Measurements from ENCODE around the gene GALR2. TPM values are rescaled to one million over a fixed set of nuclear protein-coding genes. Genes with fewer than 3 reads are reported as not detected.

Gene GALR2
- total RNA-seq, 2 experiments from 2014 or later, result 3.5 to 4.8 TPM

DNA sequence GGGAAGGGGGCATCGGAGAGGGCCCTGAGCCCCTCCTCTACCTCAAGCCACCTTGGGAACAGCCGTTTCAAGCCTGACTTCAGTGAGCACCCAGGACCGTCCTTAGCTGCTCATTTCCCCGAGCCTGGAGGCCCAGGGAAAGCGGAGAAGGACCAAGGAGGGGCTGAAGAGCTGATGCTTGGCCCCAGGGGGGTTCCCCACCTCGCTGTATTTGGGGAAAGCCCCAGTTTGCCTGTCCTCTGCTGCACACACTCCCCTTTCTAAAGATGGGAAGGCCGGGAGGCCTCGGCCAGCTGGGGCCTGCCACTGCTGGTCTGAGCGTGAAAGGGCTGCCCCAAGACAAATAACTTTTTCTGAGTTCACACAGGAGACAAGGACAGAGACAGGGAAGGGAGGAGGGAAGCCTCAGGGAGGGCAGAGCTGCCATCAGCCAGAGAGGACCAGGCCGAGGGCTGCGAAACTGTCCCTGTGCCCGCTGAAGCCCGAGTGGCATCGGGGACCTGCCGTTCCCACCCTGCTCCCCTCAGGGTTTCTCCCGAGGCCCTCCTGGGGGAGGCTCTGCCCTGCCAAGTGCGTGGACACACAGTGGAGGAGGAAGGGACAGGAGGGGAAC is 16.0 kb downstream of the GALR2 start:
- Mint-ChIP-seq H3K27ac (no peak overlapping the region), H3K4me3 (no peak overlapping the region), H3K36me3 (peaks cover 22% of the 10 kb centered on the region), H3K27me3 (no peaks in the 10 kb centered on the region), H3K9me3 (no peaks in the 10 kb centered on the region), H3K4me1 (ENCODE audit: low read depth) (no peaks in the 10 kb centered on the region)
- intact Hi-C loops (cut with micrococcal nuclease), result no loop called here
- DNase-seq, result no peak
- CTCF ChIA-PET, result interaction anchor here (1.1 kb wide), 1 partner anchor 76 kb away, joined by 6 read pairs; no protein-coding TSS in a partner anchor
- POLR2A ChIA-PET, result no interaction called here

GRCh38 chr17:76091526-76092286 is 17.1 kb downstream of the GALR2 start:
- no peaks in the 10 kb centered on the region for H3K27me3 Mint-ChIP-seq
- no peaks in the 10 kb centered on the region for H3K4me1 Mint-ChIP-seq (ENCODE audit: low read depth)
- H3K36me3 Mint-ChIP-seq, result peaks cover 26% of the 10 kb centered on the region
- peak overlapping the region; percentile 63 for H3K27ac Mint-ChIP-seq
- DNase-seq, result no peak
- ChIA-PET CTCF (interaction anchor here (1.1 to 1.8 kb wide), 2 partner anchors 78 to 188 kb away, joined by 6 read pairs; no protein-coding TSS in a partner anchor), POLR2A (no interaction called here)
- no peaks in the 10 kb centered on the region for H3K9me3 Mint-ChIP-seq
- intact Hi-C loops (cut with micrococcal nuclease), result no loop called here
- H3K4me3 Mint-ChIP-seq, result peak overlapping the region; percentile 41

DNA sequence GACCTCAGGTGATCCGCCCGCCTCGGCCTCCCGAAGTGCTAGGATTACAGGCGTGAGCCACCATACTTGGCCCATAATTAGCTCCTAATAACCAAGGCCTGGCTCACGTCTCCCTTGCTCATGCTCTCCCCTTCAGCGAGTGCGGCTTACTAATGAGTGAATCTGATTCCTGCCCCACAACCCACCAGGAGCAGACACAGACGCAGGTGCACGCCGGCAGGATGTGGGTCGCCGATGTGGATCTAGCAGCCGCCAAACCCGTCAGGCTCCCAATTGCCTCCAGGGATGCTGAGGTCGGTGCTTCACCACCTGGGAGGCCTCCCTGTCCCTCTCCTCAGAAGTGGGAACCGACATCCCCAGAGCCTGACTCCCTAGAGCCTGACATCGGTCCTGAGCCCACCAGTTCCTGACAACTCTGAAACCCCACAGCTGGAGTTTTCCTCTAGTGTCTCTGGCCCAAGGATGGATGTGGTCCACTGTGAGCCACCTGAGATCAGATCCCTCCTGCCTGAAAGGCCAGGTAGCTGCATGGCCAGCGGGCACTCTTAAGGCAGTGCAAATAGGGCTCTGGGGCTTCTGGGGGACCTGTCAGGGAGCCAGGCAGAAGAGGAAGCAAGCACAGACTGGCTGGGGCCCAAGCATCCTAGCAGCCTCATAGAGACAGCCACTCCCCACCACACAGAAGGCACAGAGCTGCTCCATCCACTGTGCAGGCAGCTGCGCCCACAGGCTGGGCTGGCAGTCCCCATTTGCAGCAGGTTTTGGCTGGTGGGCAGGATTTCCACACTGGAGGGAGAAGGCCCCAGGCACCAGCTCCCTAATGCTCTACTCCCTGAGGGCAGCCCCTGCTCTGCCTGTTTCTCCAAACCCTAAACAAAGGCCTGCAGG is 18.2 kb downstream of the GALR2 start:
- intact Hi-C loops (cut with micrococcal nuclease), result no loop called here
- ChIA-PET CTCF (interaction anchor here (1.0 to 1.8 kb wide), 4 partner anchors 73 to 187 kb away, joined by 3 to 6 read pairs (median 6); no protein-coding TSS in a partner anchor), POLR2A (no interaction called here)
- no peaks in the 10 kb centered on the region for H3K27me3 Mint-ChIP-seq
- H3K4me1 Mint-ChIP-seq (ENCODE audit: low read depth), result no peaks in the 10 kb centered on the region
- H3K27ac Mint-ChIP-seq, result no peak overlapping the region
- H3K4me3 Mint-ChIP-seq, result no peak overlapping the region
- H3K9me3 Mint-ChIP-seq, result no peaks in the 10 kb centered on the region
- H3K36me3 Mint-ChIP-seq, result peaks cover 31% of the 10 kb centered on the region
- no peak for DNase-seq

DNA sequence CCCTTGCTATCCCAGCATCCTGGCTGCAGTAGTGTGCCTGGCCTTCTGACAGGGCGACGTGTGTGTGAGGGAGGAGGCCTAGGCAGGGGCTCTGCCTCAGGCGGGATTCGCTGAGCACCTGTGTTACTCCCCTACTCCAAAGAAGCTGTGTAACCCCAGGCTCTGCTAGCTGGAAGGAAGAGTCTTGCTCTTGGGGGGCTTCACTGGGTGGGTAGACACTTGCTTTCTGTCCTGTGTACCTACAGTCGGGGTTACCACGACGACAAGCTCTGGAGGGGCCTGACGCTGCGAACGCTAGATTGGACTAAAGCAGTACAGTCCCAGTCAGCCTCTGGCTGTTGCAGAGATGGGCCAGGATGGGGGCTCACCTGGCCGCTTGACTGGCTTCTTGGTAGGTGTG is 19.5 kb downstream of the GALR2 start:
- Mint-ChIP-seq H3K27ac (no peak overlapping the region), H3K4me3 (no peak overlapping the region), H3K4me1 (ENCODE audit: low read depth) (no peaks in the 10 kb centered on the region), H3K36me3 (peaks cover 27% of the 10 kb centered on the region), H3K27me3 (no peaks in the 10 kb centered on the region), H3K9me3 (no peaks in the 10 kb centered on the region)
- no peak for DNase-seq
- ChIA-PET CTCF (interaction anchor here (1.3 to 1.8 kb wide), 2 partner anchors 80 to 186 kb away, joined by 5 to 6 read pairs; no protein-coding TSS in a partner anchor), POLR2A (interaction anchor here (1.2 kb wide), 1 partner anchor 23 kb away, joined by 4 read pairs; no protein-coding TSS in a partner anchor)
- intact Hi-C loops (cut with micrococcal nuclease), result no loop called here

GRCh38 chr17:76095943-76096342 is 21.4 kb downstream of the GALR2 start:
- Mint-ChIP-seq H3K27me3 (no peaks in the 10 kb centered on the region), H3K36me3 (peaks cover 26% of the 10 kb centered on the region), H3K9me3 (no peaks in the 10 kb centered on the region), H3K4me3 (no peak overlapping the region), H3K27ac (no peak overlapping the region), H3K4me1 (ENCODE audit: low read depth) (peaks cover 3% of the 10 kb centered on the region)
- intact Hi-C loops (cut with micrococcal nuclease), result no loop called here
- ChIA-PET POLR2A (interaction anchor here (1.4 kb wide), 1 partner anchor 11 kb away, joined by 4 read pairs; no protein-coding TSS in a partner anchor), CTCF (interaction anchor here (1.2 to 1.6 kb wide), 4 partner anchors 25 to 184 kb away, joined by 3 to 9 read pairs (median 6); no protein-coding TSS in a partner anchor)
- no peak for DNase-seq

DNA sequence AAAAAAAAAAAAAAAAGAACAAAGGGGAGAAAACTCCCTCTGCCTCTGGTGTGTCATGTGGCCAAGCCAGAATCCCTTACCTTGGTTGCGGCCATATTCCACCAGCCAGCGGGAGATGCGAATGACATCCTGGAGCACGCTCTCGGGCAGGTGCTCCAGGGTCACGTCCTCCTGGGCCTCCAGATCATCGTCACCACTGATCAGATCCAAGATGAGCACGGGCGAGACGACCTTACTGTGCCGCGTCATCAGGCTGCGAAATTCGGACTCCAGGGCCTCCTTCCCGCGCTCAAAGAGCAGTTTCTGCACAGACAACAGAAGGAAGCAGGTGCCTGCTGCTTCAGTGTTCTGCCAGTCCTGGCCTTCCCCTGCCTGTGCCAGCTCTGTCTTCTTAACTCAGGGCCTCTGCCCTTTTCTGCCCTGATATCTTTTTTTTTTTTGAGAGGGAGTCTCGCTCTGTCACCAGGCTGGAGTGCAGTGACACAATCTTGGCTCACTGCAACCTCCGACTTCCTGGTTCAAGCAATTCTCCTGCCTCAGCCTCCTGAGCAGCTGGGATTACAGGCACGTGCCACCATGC is 23.2 kb downstream of the GALR2 start:
- Mint-ChIP-seq H3K4me3 (no peak overlapping the region), H3K27me3 (no peaks in the 10 kb centered on the region), H3K27ac (no peak overlapping the region), H3K9me3 (no peaks in the 10 kb centered on the region), H3K4me1 (ENCODE audit: low read depth) (peaks cover 18% of the 10 kb centered on the region), H3K36me3 (peaks cover 24% of the 10 kb centered on the region)
- ChIA-PET CTCF (interaction anchor here (1.2 kb wide), 1 partner anchor 84 kb away, joined by 3 read pairs; no protein-coding TSS in a partner anchor), POLR2A (interaction anchor here (0.6 kb wide), 1 partner anchor 188 kb away, joined by 3 read pairs; no protein-coding TSS in a partner anchor)
- no peak for DNase-seq
- intact Hi-C loops (cut with micrococcal nuclease), result no loop called here

DNA sequence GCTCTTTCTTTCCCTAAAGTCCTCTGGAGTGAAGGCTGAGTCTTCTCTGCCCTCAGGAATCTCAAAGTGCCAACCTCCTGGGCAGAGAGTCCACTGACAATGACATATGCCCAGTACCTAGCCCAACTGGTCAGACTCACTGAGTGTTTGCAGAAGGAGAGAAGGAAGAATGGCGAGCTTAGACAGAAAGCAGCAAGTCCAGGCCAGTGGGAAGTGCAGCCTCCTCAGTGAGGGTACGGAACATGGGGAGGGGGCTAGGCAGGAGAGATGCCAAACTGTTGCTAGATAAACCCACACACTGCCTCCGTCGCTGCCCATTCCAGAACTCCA is 28.3 kb downstream of the GALR2 start:
- ChIA-PET POLR2A (interaction anchor here (0.8 to 1.9 kb wide), 4 partner anchors 15 to 213 kb away, joined by 3 to 8 read pairs (median 4); partner anchors contain the start of gene UBALD2), CTCF (interaction anchor here (0.7 to 5.5 kb wide), 12 partner anchors 15 to 196 kb away, joined by 3 to 35 read pairs (median 4); no protein-coding TSS in a partner anchor)
- Mint-ChIP-seq H3K4me3 (peak overlapping the region; percentile 98), H3K27ac (peak overlapping the region; percentile 92), H3K4me1 (ENCODE audit: low read depth) (peaks cover 24% of the 10 kb centered on the region), H3K36me3 (peaks cover 14% of the 10 kb centered on the region), H3K9me3 (no peaks in the 10 kb centered on the region), H3K27me3 (no peaks in the 10 kb centered on the region)
- DNase-seq, result no peak
- intact Hi-C loops (cut with micrococcal nuclease), result loop anchor here (2.0 kb wide), 2 partner anchors 32 to 88 kb away; no protein-coding TSS in a partner anchor

DNA sequence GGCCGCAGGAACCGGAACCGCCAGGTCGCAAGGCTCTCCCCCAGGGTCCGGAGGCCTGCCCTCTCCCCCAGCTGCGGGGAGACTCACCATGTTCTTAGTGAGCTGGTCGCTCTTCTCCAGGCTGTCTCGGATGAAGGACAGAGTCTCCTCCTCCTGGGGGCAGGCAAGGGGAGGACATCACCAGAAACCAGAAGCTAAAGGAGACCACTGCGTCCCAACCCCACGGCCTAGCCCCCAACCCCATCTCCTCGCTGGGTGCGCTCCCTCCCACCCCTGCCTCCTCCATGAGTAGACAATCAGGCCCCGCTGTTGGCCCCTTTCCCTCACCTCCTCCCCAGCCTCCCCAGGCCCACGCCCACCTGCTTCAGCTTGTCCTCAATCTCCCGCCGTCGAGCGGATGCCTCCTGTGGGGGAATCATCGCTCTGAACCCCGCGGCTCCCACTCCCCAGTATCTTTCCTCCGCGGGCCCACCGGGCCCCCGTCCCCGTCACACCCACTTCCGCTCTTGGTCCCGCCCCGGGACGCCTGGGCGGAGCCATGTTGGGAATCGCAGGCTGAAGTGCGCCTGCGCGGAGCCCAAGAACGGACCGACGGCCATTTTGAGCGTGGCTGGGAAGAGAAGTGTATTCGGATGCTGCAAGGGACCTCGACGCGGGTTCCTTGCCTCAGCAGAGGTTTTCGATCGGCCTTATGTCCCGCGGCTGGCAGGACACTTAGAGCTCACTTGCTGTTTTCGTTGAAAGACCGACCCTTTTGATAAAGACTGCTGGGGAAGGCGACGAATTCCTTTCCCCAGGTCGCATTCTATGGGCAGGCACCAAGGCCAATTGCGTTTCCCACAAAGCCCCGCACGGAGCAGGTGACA is 28.9 kb downstream of the GALR2 start, which contains the start of gene EXOC7:
EXOC7 (minus strand) TSS at position 514 of the 866 bp plus-strand sequence; CDS start at position 419, 95 bp downstream.
- DNase-seq, result peak; percentile 95
- peaks cover 13% of the 10 kb centered on the region for H3K36me3 Mint-ChIP-seq
- H3K27ac Mint-ChIP-seq, result peak within 1 kb of the TSS; percentile 92
- CTCF ChIA-PET, result interaction anchor here (0.6 to 5.5 kb wide), 15 partner anchors 15 to 198 kb away, joined by 3 to 35 read pairs (median 4); no protein-coding TSS in a partner anchor
- peak within 1 kb of the TSS; percentile 98 for H3K4me3 Mint-ChIP-seq
- intact Hi-C loops (cut with micrococcal nuclease), result loop anchor here (2.0 kb wide), 2 partner anchors 33 to 89 kb away; no protein-coding TSS in a partner anchor
- no peaks in the 10 kb centered on the region for H3K9me3 Mint-ChIP-seq
- no peaks in the 10 kb centered on the region for H3K27me3 Mint-ChIP-seq
- POLR2A ChIA-PET, result interaction anchor here (0.8 to 2.0 kb wide), 6 partner anchors 15 to 212 kb away, joined by 3 to 8 read pairs (median 4); partner anchors contain the start of gene UBALD2
- peaks cover 24% of the 10 kb centered on the region for H3K4me1 Mint-ChIP-seq (ENCODE audit: low read depth)

DNA sequence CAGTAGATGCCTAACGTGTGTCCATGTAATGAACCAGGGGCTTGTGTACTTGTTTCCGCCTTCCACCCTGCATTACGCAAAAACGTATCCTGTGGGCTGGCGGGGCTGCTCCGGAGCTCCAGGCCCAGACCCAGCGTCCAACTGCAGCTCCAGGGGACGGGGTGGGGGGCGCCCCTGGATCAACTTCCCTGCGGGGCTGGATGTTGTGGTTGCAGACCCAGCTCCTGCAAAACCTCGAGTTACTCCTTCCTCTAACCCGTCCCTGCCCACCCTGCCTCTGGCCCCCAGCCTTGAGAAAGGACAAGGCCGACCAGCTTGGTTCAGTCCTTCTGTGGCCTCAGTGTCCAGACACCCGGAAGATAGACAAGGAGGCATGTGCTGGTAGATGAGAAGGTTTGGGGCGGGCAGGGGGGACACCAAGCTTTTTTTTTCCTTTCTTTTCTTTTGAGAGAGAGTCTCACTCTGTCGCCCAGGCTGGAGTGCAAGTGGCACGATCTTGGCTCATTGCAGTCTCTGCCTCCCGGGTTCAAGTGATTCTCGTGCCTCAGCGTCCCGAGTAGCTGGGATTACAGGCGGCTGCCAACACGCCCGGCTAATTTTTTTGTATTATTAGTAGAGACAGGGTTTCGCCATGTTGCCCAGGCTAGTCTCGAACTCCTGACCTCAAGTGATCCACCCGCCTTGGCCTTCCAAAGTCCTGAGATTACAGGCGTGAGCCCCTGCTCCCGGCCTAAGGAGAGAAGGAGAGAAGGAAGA is 29.7 kb downstream of the GALR2 start:
- intact Hi-C loops (cut with micrococcal nuclease), result no loop called here
- Mint-ChIP-seq H3K4me3 (peak overlapping the region; percentile 98), H3K27ac (peak overlapping the region; percentile 92), H3K9me3 (no peaks in the 10 kb centered on the region), H3K4me1 (ENCODE audit: low read depth) (peaks cover 24% of the 10 kb centered on the region), H3K36me3 (peaks cover 13% of the 10 kb centered on the region), H3K27me3 (no peaks in the 10 kb centered on the region)
- ChIA-PET CTCF (interaction anchor here (0.6 to 5.5 kb wide), 8 partner anchors 17 to 281 kb away, joined by 3 to 35 read pairs (median 4); no protein-coding TSS in a partner anchor), POLR2A (interaction anchor here (1.0 to 2.0 kb wide), 4 partner anchors 33 to 168 kb away, joined by 3 to 8 read pairs (median 6); partner anchors contain the start of gene UBALD2)
- no peak for DNase-seq

DNA sequence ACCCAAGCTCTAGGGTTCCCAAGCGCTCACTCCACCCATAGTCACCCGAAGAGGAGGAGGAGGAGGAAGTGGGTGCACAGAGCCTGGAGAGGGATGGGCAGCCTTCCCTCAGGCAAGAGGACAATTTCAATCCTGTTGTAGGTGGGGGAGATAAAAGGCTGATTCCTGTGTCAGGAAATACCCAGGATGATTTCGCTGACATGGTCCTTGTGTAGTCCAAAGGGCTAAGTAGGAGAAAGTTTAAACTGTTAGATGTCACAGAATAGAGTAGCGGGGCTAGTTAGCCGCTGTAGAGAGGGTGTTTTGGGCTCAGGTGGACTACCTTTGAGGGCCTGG is 30.3 kb downstream of the GALR2 start:
- Mint-ChIP-seq H3K36me3 (peaks cover 12% of the 10 kb centered on the region), H3K9me3 (no peaks in the 10 kb centered on the region), H3K4me3 (peak overlapping the region; percentile 98), H3K4me1 (ENCODE audit: low read depth) (peaks cover 23% of the 10 kb centered on the region), H3K27me3 (no peaks in the 10 kb centered on the region), H3K27ac (peak overlapping the region; percentile 92)
- no peak for DNase-seq
- POLR2A ChIA-PET, result interaction anchor here (2.0 kb wide), 1 partner anchor 168 kb away, joined by 7 read pairs; no protein-coding TSS in a partner anchor
- intact Hi-C loops (cut with micrococcal nuclease), result no loop called here
- CTCF ChIA-PET, result interaction anchor here (0.9 to 5.5 kb wide), 6 partner anchors 16 to 281 kb away, joined by 3 to 35 read pairs (median 8); no protein-coding TSS in a partner anchor

Measured in activated CD4-positive, alpha-beta memory T cell treated with anti-CD3 and anti-CD28 coated beads for 36 hours (primary cell).